Lung microvascular endothelial cell (primary cell): ENCODE data around the gene ZSWIM9. TPM values are rescaled to one million over a fixed set of nuclear protein-coding genes. Genes with fewer than 3 reads are reported as not detected.

Experiments used
- DNase-seq, 2 donors: peaks; one replicate each; pipeline versions ENCODE4 v3.0.0 to v3.0.0-alpha.2; 2010; ENCODE audit warnings: low read depth in 2 of 2
- total RNA-seq: library from RNA; depleted of rRNA; stranded (reverse); fragments of >200 nt; gene quantifications from 2 replicates; pipeline ENCODE4 v1.2.1, GENCODE V29; 2014

Gene ZSWIM9
- total RNA-seq: 2.0 and 2.2 TPM in 2 replicates

GRCh38 chr19:48169939-48170803 lies at the start of gene ZSWIM9, which contains the start of gene LIG1:
ZSWIM9 (plus strand) TSS chr19:48170680; CDS start chr19:48171803, 1,123 bp downstream.
LIG1 (minus strand) TSS chr19:48170344; CDS start chr19:48165566, 4,778 bp downstream.
- peak; percentile 94 to 95 for DNase-seq

GRCh38 chr19:48121066-48121465 lies 49.4 kb upstream of the ZSWIM9 start:
- no peak for DNase-seq

GRCh38 chr19:48121909-48122371 lies 48.5 kb upstream of the ZSWIM9 start:
- DNase-seq: peak; percentile 99

DNA sequence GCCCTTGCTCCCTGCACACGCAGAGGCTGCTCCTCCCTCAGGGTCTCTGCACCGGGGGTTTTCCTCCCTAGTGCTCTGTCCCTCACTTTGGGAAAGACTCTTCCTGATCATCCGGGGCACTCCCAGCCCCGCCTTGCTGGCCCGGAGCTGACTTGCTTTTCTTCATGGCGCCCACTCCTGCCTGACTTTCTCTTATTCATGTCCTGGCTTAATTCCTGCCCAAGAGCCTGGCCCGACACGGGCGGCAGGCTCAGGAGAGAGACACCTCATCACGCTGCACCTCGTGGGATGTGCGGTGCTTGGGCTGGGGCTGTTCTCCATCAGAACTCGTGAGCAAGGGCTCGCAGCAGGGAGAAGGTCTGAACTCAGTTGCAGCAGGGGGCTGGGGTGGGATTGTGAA lies 48.1 kb upstream of the ZSWIM9 start:
- peak; percentile 52 to 59 for DNase-seq

DNA sequence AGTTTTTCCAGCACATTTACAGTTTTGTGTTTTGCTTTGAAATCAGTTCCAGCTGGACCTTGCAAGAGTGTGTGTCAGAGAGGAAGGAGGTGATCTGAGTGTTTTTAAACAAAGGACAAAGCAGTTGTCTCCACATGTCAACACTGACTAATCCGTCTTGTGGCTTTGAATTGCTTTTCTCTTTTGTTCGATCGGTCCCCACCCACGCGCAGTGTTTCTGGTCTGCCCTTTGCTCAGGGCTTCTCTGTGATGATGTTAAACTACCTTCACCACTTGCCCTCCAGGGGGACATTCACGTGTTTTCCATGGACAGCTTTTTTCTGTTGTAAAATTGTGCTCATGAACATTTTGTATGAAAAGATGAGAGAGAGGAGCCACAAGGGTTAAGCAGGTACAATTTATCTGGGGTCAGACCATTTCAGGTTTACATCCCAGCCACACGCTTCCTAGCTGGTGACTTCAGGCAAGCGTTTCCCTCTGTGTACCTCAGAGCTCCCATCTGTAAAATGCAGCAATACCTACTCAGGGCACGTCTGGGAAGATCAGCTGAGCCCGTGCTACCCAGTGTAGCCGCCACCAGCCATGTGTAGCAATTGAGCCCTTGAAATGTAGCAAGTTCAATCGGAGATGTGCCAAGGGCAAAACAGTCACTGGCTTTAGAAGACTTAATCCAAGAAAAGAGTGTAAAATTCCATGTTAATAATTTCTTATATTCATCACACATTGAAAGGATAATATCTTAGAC lies 46.4 kb upstream of the ZSWIM9 start:
- DNase-seq: peak; percentile 75 to 96

DNA sequence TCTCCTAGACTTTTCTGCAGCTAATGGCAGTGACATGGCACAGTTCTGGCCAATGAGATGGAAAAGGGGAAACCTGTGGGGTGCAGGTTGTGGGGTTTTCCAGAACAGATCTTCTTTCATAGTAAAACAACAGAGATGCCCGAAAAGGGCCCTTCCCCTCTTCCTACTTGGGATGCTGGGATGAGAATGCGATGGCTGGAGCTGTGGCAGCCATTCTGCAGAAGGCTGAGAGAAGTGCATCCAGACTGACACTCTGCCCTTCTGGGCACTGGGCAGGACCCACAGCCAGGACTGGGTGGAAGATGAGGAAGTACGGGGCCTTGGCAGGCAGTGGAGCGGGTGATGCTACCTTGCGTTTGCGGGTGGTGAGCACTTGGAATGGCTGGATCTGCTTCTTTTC lies 42.9 kb upstream of the ZSWIM9 start:
- DNase-seq: no peak

DNA sequence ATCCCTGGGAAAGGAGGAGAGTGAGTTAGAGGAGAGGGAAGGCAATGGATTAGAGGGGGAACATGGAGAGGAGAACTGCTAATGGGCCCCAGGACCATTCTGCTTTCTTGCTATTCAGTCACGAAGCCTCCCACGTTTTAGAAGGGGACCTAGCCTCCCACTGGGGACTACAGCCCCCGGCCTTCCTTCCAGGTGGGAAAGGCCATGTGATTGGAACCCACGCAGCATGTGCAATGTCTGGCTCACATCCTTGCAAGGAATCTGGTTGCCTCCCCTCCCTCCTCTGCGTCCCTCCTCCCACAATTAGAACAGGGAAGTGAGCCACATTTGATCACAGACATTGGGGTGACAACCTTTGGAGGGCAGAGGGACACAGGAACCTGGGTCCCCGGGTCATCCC lies 37.4 kb upstream of the ZSWIM9 start:
- DNase-seq: no peak

DNA sequence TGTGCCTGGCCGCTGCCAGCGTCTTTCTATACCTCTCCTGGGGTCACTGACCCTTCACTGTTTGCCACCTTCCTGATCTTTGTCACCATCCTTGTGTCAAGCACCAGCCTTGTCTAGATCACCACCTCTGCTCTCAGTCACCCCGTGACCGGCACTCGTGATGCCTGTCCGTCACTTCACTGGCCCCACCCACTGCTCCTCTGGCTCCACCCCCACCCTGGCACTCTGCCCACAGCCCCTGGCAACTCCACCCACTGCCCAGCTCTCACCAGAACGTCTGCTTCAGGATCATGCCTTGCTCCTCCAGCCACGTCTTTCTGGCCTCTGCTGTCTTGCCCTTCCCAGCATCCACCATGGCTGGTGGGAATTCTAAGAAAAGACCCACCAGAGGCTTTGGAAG lies 35.1 kb upstream of the ZSWIM9 start:
- peak; percentile 20 to 50 for DNase-seq

GRCh38 chr19:48136547-48136946 lies 33.9 kb upstream of the ZSWIM9 start:
- DNase-seq: no peak

DNA sequence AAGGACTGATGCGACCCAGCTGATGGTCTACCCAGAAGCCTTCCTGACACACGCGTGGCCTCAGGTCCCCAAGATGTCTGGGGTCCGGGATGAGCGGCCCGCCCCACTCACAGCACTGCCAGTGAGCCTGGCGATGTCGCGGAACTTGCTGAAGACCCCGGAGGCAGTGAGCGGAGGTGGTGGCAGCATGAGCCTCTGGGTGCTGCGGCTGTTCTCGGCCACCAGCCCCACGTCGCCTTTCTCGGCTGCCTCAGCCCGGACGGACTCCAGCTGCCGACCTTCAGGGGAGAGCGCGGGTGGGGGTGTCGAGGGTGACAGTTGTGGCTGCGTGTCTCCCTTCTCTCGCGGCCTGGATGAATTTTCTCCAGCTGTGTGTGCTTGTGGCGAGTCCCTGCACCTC lies 33.1 kb upstream of the ZSWIM9 start:
- no peak for DNase-seq

DNA sequence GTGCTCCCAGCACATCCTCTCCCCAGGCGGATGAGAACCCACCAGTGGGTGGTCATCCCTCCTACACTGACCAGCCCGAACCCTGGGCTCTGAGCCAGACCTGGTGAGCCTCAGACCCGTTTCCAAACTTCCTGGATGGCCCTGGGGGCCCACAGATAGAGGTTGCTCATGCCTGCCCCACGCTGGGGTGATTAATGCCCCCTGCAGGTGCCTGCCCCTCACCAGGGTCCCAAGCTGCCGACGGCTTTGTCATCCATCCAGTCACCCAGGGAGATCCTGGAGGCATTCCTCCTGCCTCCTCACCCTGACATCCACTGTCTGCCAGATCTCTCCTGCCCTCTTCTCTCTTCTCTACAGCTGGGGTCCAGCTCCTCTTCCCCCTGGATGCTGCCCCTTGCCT lies 31.4 kb upstream of the ZSWIM9 start:
- DNase-seq: no peak

DNA sequence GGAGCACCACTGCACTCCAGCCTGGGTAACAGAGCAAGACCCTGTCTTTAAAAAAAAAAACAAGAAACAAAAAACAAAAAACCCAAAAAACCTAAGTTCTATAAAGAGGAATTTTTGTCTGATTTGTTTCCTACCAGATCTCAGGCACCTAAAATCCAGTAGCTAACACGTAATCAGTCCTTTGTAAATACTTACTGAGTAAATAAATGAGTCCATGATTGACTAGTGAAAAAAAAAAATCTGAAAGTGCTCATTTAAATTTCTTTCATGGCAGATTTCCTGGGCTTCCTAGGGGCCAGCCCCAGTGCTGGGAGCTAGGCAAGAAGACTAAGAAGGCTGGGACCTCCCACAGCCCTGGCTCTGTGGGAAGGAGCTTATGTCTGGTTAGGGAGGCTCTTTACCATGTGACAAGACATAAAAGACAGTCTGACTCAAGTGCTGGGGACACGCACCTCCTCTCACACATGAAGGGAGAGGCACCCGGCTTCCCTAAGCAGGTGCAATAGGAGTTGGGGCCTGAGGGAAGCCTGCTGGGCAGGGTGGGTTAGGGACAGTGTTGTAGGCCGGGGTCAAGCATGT lies 22.8 kb upstream of the ZSWIM9 start:
- no peak for DNase-seq

DNA sequence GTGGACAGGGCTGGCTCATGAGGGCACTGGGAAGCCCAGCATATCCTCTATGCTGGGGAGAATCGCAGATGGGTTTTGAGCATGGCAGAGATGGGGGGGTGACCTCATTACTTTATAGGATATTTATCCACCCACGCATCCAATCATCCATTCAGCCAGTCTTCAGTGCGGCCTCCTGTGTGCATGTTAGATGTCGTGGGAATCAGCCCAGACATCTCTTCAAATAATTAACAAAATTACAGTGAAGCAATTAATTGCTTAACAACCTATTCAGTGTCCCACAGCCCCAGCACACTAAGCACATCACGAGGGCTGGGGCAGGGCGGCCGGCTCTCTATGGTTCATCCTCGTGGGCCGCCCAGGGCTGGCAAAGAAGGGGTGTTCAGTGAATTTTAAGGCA lies 21.9 kb upstream of the ZSWIM9 start:
- no peak for DNase-seq

DNA sequence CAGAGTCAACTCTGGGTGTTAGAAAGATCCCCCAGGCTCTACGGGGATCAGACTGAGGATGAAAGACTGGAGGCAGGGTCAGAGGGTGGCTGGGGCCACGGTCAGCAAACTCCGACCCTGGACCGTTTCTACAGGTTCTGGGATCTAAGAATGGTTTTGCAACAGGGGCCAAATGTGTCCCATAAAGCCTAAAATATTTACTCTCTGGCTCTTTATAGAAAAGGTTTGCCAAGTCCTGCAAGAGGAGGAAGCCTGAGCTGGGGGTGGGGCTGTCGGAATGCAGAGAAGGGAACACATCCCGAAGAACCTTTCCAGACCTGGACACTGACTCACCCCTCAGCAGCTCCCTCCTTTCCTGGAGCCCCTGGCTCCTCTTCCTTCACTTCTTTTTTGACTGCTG lies 21.1 kb upstream of the ZSWIM9 start:
- no peak for DNase-seq

DNA sequence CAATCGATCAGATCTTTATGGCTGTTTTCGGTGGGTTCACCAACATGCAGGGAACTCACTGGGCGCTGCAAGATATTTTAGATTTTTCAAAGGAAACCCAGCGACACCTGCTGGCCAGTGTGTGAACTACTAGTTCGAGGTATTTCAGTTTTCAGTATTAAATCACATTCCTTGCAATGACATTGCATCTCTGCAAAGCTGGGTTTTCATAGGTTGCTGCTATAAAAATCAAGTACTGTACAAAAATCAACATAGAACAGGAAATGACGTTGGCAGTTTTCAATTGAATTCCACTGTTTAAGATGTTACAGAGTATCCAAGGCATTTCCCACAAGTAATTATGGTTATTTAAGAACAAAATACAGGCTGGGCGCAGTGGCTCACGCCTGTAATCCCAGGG lies 17.9 kb upstream of the ZSWIM9 start:
- peak; percentile 90 to 98 for DNase-seq

DNA sequence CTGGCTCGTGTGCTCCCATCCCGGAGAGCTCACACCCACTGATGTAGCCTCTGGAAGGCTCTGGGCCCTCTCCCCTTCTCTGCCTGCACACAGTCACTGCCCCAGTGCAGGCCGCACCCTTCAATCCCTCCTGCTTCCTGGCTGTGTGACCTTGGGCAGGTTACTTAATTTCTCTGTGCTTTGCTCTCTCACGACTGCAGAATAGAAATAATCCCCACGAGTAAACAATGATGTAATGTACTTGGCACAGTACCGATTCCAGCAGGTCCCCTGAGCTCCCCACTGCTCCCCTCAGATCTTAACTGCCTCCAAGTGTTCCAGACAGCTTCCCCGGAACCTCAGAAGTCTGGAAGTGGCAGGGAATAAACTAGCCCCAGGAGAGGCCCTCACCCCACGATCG lies 16.5 kb upstream of the ZSWIM9 start:
- DNase-seq: peak; percentile 50 to 64

- peak in 1 of 2 donors; percentile 22 for DNase-seq
Observed at GRCh38 chr19:48158210-48158790, 12.2 kb upstream of the ZSWIM9 start.

- DNase-seq: no peak
Observed at GRCh38 chr19:48168689-48169088, 1.8 kb upstream of the ZSWIM9 start.

DNA sequence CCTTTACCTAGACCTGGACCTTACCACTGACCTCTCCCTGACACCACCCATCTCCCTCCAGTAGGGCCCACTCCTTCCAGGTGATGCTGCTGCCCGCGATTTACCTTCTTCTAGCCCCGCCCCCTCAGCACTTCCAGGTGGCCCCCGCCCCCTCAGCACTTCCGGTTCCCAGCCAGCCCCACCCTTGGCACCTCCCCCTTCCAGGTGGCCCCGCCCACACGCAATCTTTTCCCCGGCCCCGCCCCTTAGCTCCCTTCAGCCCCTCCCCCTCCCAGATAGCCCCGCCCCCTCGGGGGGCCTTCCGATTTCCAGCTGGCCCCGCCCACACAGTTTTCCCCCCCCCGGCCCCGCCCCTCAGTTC lies 922 bp upstream of the ZSWIM9 start:
- DNase-seq: peak; percentile 68 to 82

DNA sequence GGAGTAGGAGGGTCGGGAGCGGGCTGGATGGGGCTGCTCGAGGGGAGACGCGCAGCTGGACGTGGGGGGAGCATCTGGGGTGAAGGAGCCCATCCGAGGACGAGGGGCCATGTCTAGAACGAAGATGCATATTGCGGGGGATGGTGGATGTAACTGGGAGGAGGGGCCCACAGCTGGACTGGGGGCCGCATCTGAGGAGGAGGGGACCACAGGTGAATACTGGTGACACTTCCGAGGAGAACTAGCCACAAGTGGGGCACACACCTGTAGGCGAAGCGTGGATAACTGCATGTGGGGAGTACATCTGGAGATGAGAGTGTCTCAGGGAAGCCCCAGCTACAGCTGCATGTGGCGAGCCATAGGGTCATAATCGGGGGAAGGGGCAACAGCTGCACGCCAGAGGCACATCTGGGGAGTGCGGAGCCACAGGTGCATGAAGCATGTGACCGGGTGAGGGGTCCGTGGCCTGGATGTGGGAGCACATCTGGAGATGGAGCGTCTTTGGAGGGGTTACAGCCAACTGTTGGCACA lies 402 bp downstream of the ZSWIM9 start:
- no peak for DNase-seq

DNA sequence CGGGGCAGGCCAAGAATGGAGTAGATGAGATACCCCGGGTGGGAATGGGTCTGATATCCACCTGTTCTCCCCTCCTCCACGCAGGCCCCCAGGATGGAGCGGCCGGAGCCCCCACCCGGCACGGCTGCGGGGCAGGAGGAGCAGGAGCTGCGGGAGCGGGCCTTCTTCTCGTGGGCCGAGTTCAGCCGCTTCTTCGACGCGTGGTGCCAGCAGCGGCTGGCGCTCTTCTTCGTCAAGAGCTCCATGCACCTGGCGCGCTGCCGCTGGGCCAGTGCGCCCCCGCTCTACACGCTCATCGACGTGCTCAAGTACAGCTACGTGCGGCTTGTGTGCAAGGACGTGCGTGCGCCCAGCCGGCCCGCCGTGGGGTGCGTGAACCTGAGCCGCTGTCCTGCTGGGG lies 1.2 kb downstream of the ZSWIM9 start:
- DNase-seq: no peak
